ENCODE results near the gene FSTL5. TPM values are rescaled to one million over a fixed set of nuclear protein-coding genes. Genes with fewer than 3 reads are reported as not detected.

Gene FSTL5
- total RNA-seq, 2 experiments from 2014 or later, result not detected

GRCh38 chr4:161642708-161643107 is 521.1 kb downstream of the FSTL5 start:
- ATAC-seq (no peak), DNase-seq (no peak)
- H3K4me3 Mint-ChIP-seq, result no peak overlapping the region
- H3K36me3 Mint-ChIP-seq (ENCODE audit: low read depth), result no peaks in the 10 kb centered on the region
- CTCF ChIA-PET, result no interaction called here
- H3K4me1 Mint-ChIP-seq (ENCODE audit: low read depth), result no peaks in the 10 kb centered on the region
- H3K27ac Mint-ChIP-seq, result no peak overlapping the region
- TF ChIP-seq CTCF (IDR thresholded peaks at IDR 0.05), result no peak
- no peaks in the 10 kb centered on the region for H3K27me3 Mint-ChIP-seq
- POLR2A ChIA-PET, result no interaction called here
- intact Hi-C loops (cut with micrococcal nuclease), result no loop called here
- H3K9me3 Mint-ChIP-seq, result peaks cover 10% of the 10 kb centered on the region

GRCh38 chr4:161629694-161630441 is 533.9 kb downstream of the FSTL5 start:
- no peak overlapping the region for H3K27ac Mint-ChIP-seq
- H3K4me3 Mint-ChIP-seq, result no peak overlapping the region
- no peaks in the 10 kb centered on the region for H3K36me3 Mint-ChIP-seq (ENCODE audit: low read depth)
- ChIA-PET POLR2A (no interaction called here), CTCF (no interaction called here)
- DNase-seq (no peak), ATAC-seq (no peak)
- TF ChIP-seq CTCF (IDR thresholded peaks at IDR 0.05), result no peak
- intact Hi-C loops (cut with micrococcal nuclease), result no loop called here
- H3K27me3 Mint-ChIP-seq, result no peaks in the 10 kb centered on the region
- H3K9me3 Mint-ChIP-seq, result peaks cover 8% of the 10 kb centered on the region
- H3K4me1 Mint-ChIP-seq (ENCODE audit: low read depth), result no peaks in the 10 kb centered on the region

GRCh38 chr4:161604516-161605300 is 559.1 kb downstream of the FSTL5 start:
- Mint-ChIP-seq H3K4me3 (no peak overlapping the region), H3K4me1 (ENCODE audit: low read depth) (no peaks in the 10 kb centered on the region), H3K27ac (no peak overlapping the region), H3K27me3 (no peaks in the 10 kb centered on the region), H3K36me3 (ENCODE audit: low read depth) (no peaks in the 10 kb centered on the region), H3K9me3 (peaks cover 6% of the 10 kb centered on the region)
- ChIA-PET CTCF (no interaction called here), POLR2A (no interaction called here)
- intact Hi-C loops (cut with micrococcal nuclease), result no loop called here
- TF ChIP-seq CTCF (IDR thresholded peaks at IDR 0.05), result no peak
- no peak for DNase-seq
- no peak for ATAC-seq

- peaks cover 6% of the 10 kb centered on the region for H3K9me3 Mint-ChIP-seq
- intact Hi-C loops (cut with micrococcal nuclease), result no loop called here
- no peak overlapping the region for H3K27ac Mint-ChIP-seq
- ChIA-PET POLR2A (interaction anchor here (0.6 kb wide), 1 partner anchor 1893 kb away, joined by 5 read pairs; no protein-coding TSS in a partner anchor), CTCF (no interaction called here)
- H3K36me3 Mint-ChIP-seq (ENCODE audit: low read depth), result no peaks in the 10 kb centered on the region
- H3K27me3 Mint-ChIP-seq, result no peaks in the 10 kb centered on the region
- ATAC-seq (no peak), DNase-seq (no peak)
- TF ChIP-seq CTCF (IDR thresholded peaks at IDR 0.05), result no peak
- H3K4me1 Mint-ChIP-seq (ENCODE audit: low read depth), result no peaks in the 10 kb centered on the region
- H3K4me3 Mint-ChIP-seq, result no peak overlapping the region
Measured at GRCh38 chr4:161601011-161601410, 562.8 kb downstream of the FSTL5 start.

GRCh38 chr4:161595230-161595771 is 568.5 kb downstream of the FSTL5 start:
- H3K4me3 Mint-ChIP-seq, result no peak overlapping the region
- ATAC-seq (no peak), DNase-seq (no peak)
- H3K9me3 Mint-ChIP-seq, result peaks cover 2% of the 10 kb centered on the region
- H3K4me1 Mint-ChIP-seq (ENCODE audit: low read depth), result no peaks in the 10 kb centered on the region
- H3K27ac Mint-ChIP-seq, result no peak overlapping the region
- CTCF ChIA-PET, result no interaction called here
- TF ChIP-seq CTCF (IDR thresholded peaks at IDR 0.05), result no peak
- H3K27me3 Mint-ChIP-seq, result no peaks in the 10 kb centered on the region
- intact Hi-C loops (cut with micrococcal nuclease), result no loop called here
- POLR2A ChIA-PET, result no interaction called here
- no peaks in the 10 kb centered on the region for H3K36me3 Mint-ChIP-seq (ENCODE audit: low read depth)

Data from activated CD8-positive, alpha-beta T cell treated with anti-CD3 and anti-CD28 coated beads for 36 hours (primary cell).